Neuronal stem cell (in vitro differentiated cells): ENCODE results near the gene TBXAS1.

Experiments
- DNase-seq: peaks from one replicate; pipeline ENCODE4 v3.0.0-alpha.2; 2013; ENCODE audit warnings: low spot score
- H2AFZ ChIP-seq: one replicate; pipeline ENCODE4 v1.6.1; 2013; ENCODE audit warnings: mild to moderate bottlenecking, low read length, inconsistent platforms
- H2AK5ac ChIP-seq: 2 replicates; pipeline ENCODE4 v1.6.1; 2013; ENCODE audit warnings: low read depth, mild to moderate bottlenecking, inconsistent platforms, low read length, moderate library complexity, mixed read lengths
- H2BK120ac ChIP-seq: 2 replicates; pipeline ENCODE4 v1.6.1; 2013; ENCODE audit warnings: low read depth, mild to moderate bottlenecking, inconsistent platforms, low read length, moderate library complexity, mixed read lengths
- H2BK12ac ChIP-seq: one replicate; pipeline ENCODE4 v1.6.1; 2013; ENCODE audit warnings: low read length, inconsistent platforms
- H2BK15ac ChIP-seq: 2 replicates; pipeline ENCODE4 v1.6.1; 2013; ENCODE audit warnings: mild to moderate bottlenecking, low read length, inconsistent platforms, mixed read lengths
- H2BK5ac ChIP-seq: one replicate; pipeline ENCODE4 v1.6.1; 2013; ENCODE audit warnings: inconsistent platforms, mild to moderate bottlenecking, low read length, moderate library complexity
- H3K14ac ChIP-seq: one replicate; pipeline ENCODE4 v1.6.1; 2013; ENCODE audit warnings: low read length, inconsistent platforms
- H3K18ac ChIP-seq: 2 replicates; pipeline ENCODE4 v1.6.1; 2013; ENCODE audit warnings: low read length, inconsistent platforms
- H3K23ac ChIP-seq: 2 replicates; pipeline ENCODE4 v1.6.1; 2013; ENCODE audit warnings: low read depth, mild to moderate bottlenecking, mixed read lengths, low read length, inconsistent platforms; ENCODE audit not compliant: poor library complexity
- H3K27ac ChIP-seq: replicated peaks from 3 replicates; pipeline ENCODE4 v1.5.1; 2013; ENCODE audit warnings: low read length, inconsistent platforms
- H3K27me3 ChIP-seq, 3 experiments: 2 replicates each; pipeline ENCODE4 v1.6.1; 2013; ENCODE audit warnings: low read length in 3 of 3, mild to moderate bottlenecking in 2 of 3, inconsistent platforms in 1 of 3, low read depth in 1 of 3, mixed read lengths in 1 of 3, moderate library complexity in 1 of 3; ENCODE audit not compliant: control insufficient read depth in 3 of 3, insufficient read depth in 3 of 3
- H3K36me3 ChIP-seq, 2 donors: replicated peaks in 1 of 2; 2 replicates each; pipeline ENCODE4 v1.6.1; 2013; ENCODE audit warnings: low read length in 2 of 2; ENCODE audit not compliant: control insufficient read depth in 2 of 2, insufficient read depth in 2 of 2
- H3K4ac ChIP-seq: 2 replicates; pipeline ENCODE4 v1.6.1; 2013; ENCODE audit warnings: inconsistent platforms, mild to moderate bottlenecking, low read length, moderate library complexity
- H3K4me1 ChIP-seq, 2 donors: 1 replicate in 1 of 2; 2 replicates in 1 of 2; pipeline ENCODE4 v1.6.1; 2013; ENCODE audit warnings: low read length in 2 of 2, low read depth in 1 of 2; ENCODE audit not compliant: control insufficient read depth in 2 of 2, insufficient read depth in 1 of 2
- H3K4me2 ChIP-seq: one replicate; pipeline ENCODE4 v1.6.1; 2013; ENCODE audit warnings: mild to moderate bottlenecking, low read length, inconsistent platforms; ENCODE audit not compliant: insufficient read depth, poor library complexity, severe bottlenecking
- H3K4me3 ChIP-seq, 2 donors: 2 replicates each; pipeline ENCODE4 v1.5.1; 2013; ENCODE audit warnings: low read length in 2 of 2, mild to moderate bottlenecking in 2 of 2, inconsistent platforms in 1 of 2, moderate library complexity in 1 of 2
- H3K79me1 ChIP-seq: one replicate; pipeline ENCODE4 v1.6.1; 2013; ENCODE audit warnings: low read depth, mild to moderate bottlenecking, inconsistent platforms, low read length, moderate library complexity
- H3K9ac ChIP-seq: one replicate; pipeline ENCODE4 v1.6.1; 2013; ENCODE audit warnings: mild to moderate bottlenecking, low read depth, low read length, inconsistent platforms; ENCODE audit not compliant: poor library complexity
- H3K9me3 ChIP-seq, 2 donors: replicated peaks in 1 of 2; 2 replicates each; pipeline versions ENCODE3 to v1.6.1; 2013; ENCODE audit warnings: low read length in 2 of 2, mild to moderate bottlenecking in 2 of 2, inconsistent platforms in 1 of 2, low read depth in 1 of 2, mixed read lengths in 1 of 2, moderate library complexity in 1 of 2; ENCODE audit not compliant: control insufficient read depth in 2 of 2, insufficient read depth in 1 of 2
- H4K8ac ChIP-seq: one replicate; pipeline ENCODE4 v1.6.1; 2013; ENCODE audit warnings: low read depth, mild to moderate bottlenecking, inconsistent platforms, low read length, moderate library complexity
- H4K91ac ChIP-seq: one replicate; pipeline ENCODE4 v1.6.1; 2013; ENCODE audit warnings: low read length, low read depth, mild to moderate bottlenecking, inconsistent platforms; ENCODE audit not compliant: poor library complexity
- WGBS, 2 donors: extraction: QIAGEN DNeasy Blood & Tissue Kit; methylation state at CpG; one replicate each; pipeline ENCODE4 v1.1.7; 2013; ENCODE audit warnings: missing lambda C conversion rate in 2 of 2, mixed read lengths in 1 of 2; ENCODE audit not compliant: insufficient read length in 2 of 2, insufficient replicate concordance in 1 of 2; ENCODE audit errors: extremely low coverage in 2 of 2; 5-methylcytosine and 5-hydroxymethylcytosine counted together

TBXAS1 gene

GRCh38 chr7:139955109-139955820 is 126.2 kb downstream of the TBXAS1 start:
- Histone ChIP-seq H2AK5ac (peak overlapping the region; percentile 6), H3K27me3 (peaks cover 0 to 12% (median 0%) of the 10 kb centered on the region in 3 experiments), H2BK120ac (no peak overlapping the region), H3K14ac (no peak overlapping the region), H3K27ac (no peak overlapping the region), H3K4me3 (peak overlapping the region in 1 of 2 donors; percentile 8), H4K91ac (no peak overlapping the region), H2BK5ac (no peak overlapping the region), H3K4me2 (no peak overlapping the region), H2AFZ (no peak overlapping the region), H3K36me3 (no peaks in the 10 kb centered on the region), H3K4ac (no peak overlapping the region), H3K9ac (no peak overlapping the region), H4K8ac (no peak overlapping the region), H3K9me3 (no peaks in the 10 kb centered on the region), H2BK12ac (no peak overlapping the region), H3K18ac (peak overlapping the region; percentile 31), H2BK15ac (no peak overlapping the region), H3K79me1 (no peaks in the 10 kb centered on the region), H3K4me1 (peaks cover 0 to 6% of the 10 kb centered on the region in 2 donors), H3K23ac (no peak overlapping the region)
- whole genome bisulfite sequencing, 2 donors, result no CpG with 5 or more reads among the region's 17 CpGs
- DNase-seq, result no peak

GRCh38 chr7:139958599-139959284 is 129.7 kb downstream of the TBXAS1 start:
- Histone ChIP-seq H3K27me3 (peaks cover 0 to 7% (median 0%) of the 10 kb centered on the region in 3 experiments), H3K14ac (no peak overlapping the region), H3K36me3 (no peaks in the 10 kb centered on the region), H3K9me3 (no peaks in the 10 kb centered on the region), H2AFZ (no peak overlapping the region), H2AK5ac (no peak overlapping the region), H2BK120ac (no peak overlapping the region), H3K9ac (no peak overlapping the region), H2BK15ac (no peak overlapping the region), H3K4me1 (peaks cover 0 to 5% of the 10 kb centered on the region in 2 donors), H3K4ac (no peak overlapping the region), H4K91ac (no peak overlapping the region), H4K8ac (no peak overlapping the region), H3K18ac (no peak overlapping the region), H3K4me3 (no peak overlapping the region), H2BK12ac (no peak overlapping the region), H2BK5ac (no peak overlapping the region), H3K27ac (no peak overlapping the region), H3K23ac (no peak overlapping the region), H3K79me1 (no peaks in the 10 kb centered on the region), H3K4me2 (no peak overlapping the region)
- no CpG with 5 or more reads among the region's 14 CpGs for WGBS, 2 donors
- DNase-seq, result no peak

- Histone ChIP-seq H3K27me3 (peaks cover 0 to 4% (median 0%) of the 10 kb centered on the region in 3 experiments), H2BK12ac (no peak overlapping the region), H3K18ac (no peak overlapping the region), H3K27ac (no peak overlapping the region), H3K4ac (no peak overlapping the region), H3K4me3 (no peak overlapping the region), H4K8ac (no peak overlapping the region), H3K79me1 (no peaks in the 10 kb centered on the region), H2BK120ac (no peak overlapping the region), H3K23ac (no peak overlapping the region), H4K91ac (no peak overlapping the region), H2AFZ (no peak overlapping the region), H3K9me3 (no peaks in the 10 kb centered on the region), H3K4me1 (peaks cover 0 to 5% of the 10 kb centered on the region in 2 donors), H3K14ac (no peak overlapping the region), H2BK15ac (no peak overlapping the region), H3K4me2 (no peak overlapping the region), H3K9ac (no peak overlapping the region), H2BK5ac (no peak overlapping the region), H3K36me3 (no peaks in the 10 kb centered on the region), H2AK5ac (no peak overlapping the region)
- no peak for DNase-seq
- WGBS, 2 donors, result no CpG with 5 or more reads among the region's 6 CpGs
Observed at GRCh38 chr7:139959285-139959628, 130.2 kb downstream of the TBXAS1 start.

GRCh38 chr7:139959718-139960117 is 130.7 kb downstream of the TBXAS1 start:
- Histone ChIP-seq H2BK5ac (no peak overlapping the region), H4K8ac (no peak overlapping the region), H2AK5ac (no peak overlapping the region), H2BK12ac (no peak overlapping the region), H4K91ac (no peak overlapping the region), H3K4ac (no peak overlapping the region), H3K36me3 (no peaks in the 10 kb centered on the region), H3K4me2 (no peak overlapping the region), H2AFZ (no peak overlapping the region), H3K4me3 (no peak overlapping the region), H3K27ac (no peak overlapping the region), H2BK15ac (no peak overlapping the region), H3K27me3 (peaks cover 0 to 4% (median 0%) of the 10 kb centered on the region in 3 experiments), H2BK120ac (no peak overlapping the region), H3K9ac (no peak overlapping the region), H3K23ac (no peak overlapping the region), H3K79me1 (no peaks in the 10 kb centered on the region), H3K4me1 (peaks cover 0 to 5% of the 10 kb centered on the region in 2 donors), H3K9me3 (no peaks in the 10 kb centered on the region), H3K18ac (peak overlapping the region; percentile 1), H3K14ac (no peak overlapping the region)
- WGBS, 2 donors, result no CpG with 5 or more reads among the region's 5 CpGs
- DNase-seq, result no peak
